ENCODE results near the gene TGM3. TPM values are rescaled to one million over a fixed set of nuclear protein-coding genes. Genes with fewer than 3 reads are reported as not detected.

Gene TGM3
- total RNA-seq, 1 donor from 2014 or later = not detected

- no peaks in the 10 kb centered on the region for H3K36me3 ChIP-seq
- H3K4me3 ChIP-seq = no peak overlapping the region
- H3K27me3 ChIP-seq = no peaks in the 10 kb centered on the region
- H3K27ac ChIP-seq = no peak overlapping the region
- no peak for DNase-seq (ENCODE audit: low spot score in 2 of 2)
- H3K4me1 ChIP-seq = no peaks in the 10 kb centered on the region
- TF ChIP-seq CTCF (IDR thresholded peaks at IDR 0.05) = no peak
- intact Hi-C loops (cut with DNase I) = no loop called here
- H3K9me3 ChIP-seq = no peaks in the 10 kb centered on the region
Measured at GRCh38 chr20:2373098-2373497, 77.3 kb downstream of the TGM3 start.

- intact Hi-C loops (cut with DNase I) = no loop called here
- Histone ChIP-seq H3K27ac (no peak overlapping the region), H3K27me3 (no peaks in the 10 kb centered on the region), H3K36me3 (no peaks in the 10 kb centered on the region), H3K4me3 (no peak overlapping the region), H3K4me1 (no peaks in the 10 kb centered on the region), H3K9me3 (no peaks in the 10 kb centered on the region)
- no peak for TF ChIP-seq CTCF (IDR thresholded peaks at IDR 0.05)
- no peak for DNase-seq (ENCODE audit: low spot score in 2 of 2)
Measured at GRCh38 chr20:2374346-2375125, 78.7 kb downstream of the TGM3 start.

- no peak overlapping the region for H3K27ac ChIP-seq
- H3K4me3 ChIP-seq = no peak overlapping the region
- H3K36me3 ChIP-seq = no peaks in the 10 kb centered on the region
- TF ChIP-seq CTCF (IDR thresholded peaks at IDR 0.05) = no peak
- intact Hi-C loops (cut with DNase I) = no loop called here
- no peaks in the 10 kb centered on the region for H3K4me1 ChIP-seq
- DNase-seq (ENCODE audit: low spot score in 2 of 2) = no peak
- H3K27me3 ChIP-seq = no peaks in the 10 kb centered on the region
- no peaks in the 10 kb centered on the region for H3K9me3 ChIP-seq
Measured at GRCh38 chr20:2378893-2379292, 83.1 kb downstream of the TGM3 start.

GRCh38 chr20:2379511-2380229, 83.9 kb downstream of the TGM3 start:
- Histone ChIP-seq H3K9me3 (no peaks in the 10 kb centered on the region), H3K27ac (no peak overlapping the region), H3K4me3 (no peak overlapping the region), H3K4me1 (no peaks in the 10 kb centered on the region), H3K36me3 (no peaks in the 10 kb centered on the region), H3K27me3 (no peaks in the 10 kb centered on the region)
- TF ChIP-seq CTCF (IDR thresholded peaks at IDR 0.05) = no peak
- no peak for DNase-seq (ENCODE audit: low spot score in 2 of 2)
- intact Hi-C loops (cut with DNase I) = no loop called here

- TF ChIP-seq CTCF (IDR thresholded peaks at IDR 0.05) = no peak
- no peak for DNase-seq (ENCODE audit: low spot score in 2 of 2)
- no peak within 1 kb of the TSS for H3K4me3 ChIP-seq
- no peak within 1 kb of the TSS for H3K27ac ChIP-seq
- no peaks in the 10 kb centered on the region for H3K36me3 ChIP-seq
- no peaks in the 10 kb centered on the region for H3K4me1 ChIP-seq
- intact Hi-C loops (cut with DNase I) = no loop called here
- H3K27me3 ChIP-seq = no peaks in the 10 kb centered on the region
- H3K9me3 ChIP-seq = no peaks in the 10 kb centered on the region
Measured at GRCh38 chr20:2380601-2381000, 84.8 kb downstream of the TGM3 start, which contains the start of gene TGM6. Gene TGM6 (plus strand): TSS chr20:2380901. CDS start chr20:2380969, 68 bp downstream.
